HG03039 (cell line): Measurements from ENCODE around the gene MED16.
"Not testable (repeated sequence)": the region's sequence is repeated elsewhere in the genome, so short reads cannot be mapped to it uniquely, and the experiment has no call there.

Experiments
- ATAC-seq: cut with Tn5 transposase; IDR thresholded peaks from one replicate; pipeline ENCODE4 v1.9.1; 2021; ENCODE audit warnings: mild to moderate bottlenecking, moderate library complexity; ENCODE audit not compliant: unreplicated experiment

MED16 gene

DNA sequence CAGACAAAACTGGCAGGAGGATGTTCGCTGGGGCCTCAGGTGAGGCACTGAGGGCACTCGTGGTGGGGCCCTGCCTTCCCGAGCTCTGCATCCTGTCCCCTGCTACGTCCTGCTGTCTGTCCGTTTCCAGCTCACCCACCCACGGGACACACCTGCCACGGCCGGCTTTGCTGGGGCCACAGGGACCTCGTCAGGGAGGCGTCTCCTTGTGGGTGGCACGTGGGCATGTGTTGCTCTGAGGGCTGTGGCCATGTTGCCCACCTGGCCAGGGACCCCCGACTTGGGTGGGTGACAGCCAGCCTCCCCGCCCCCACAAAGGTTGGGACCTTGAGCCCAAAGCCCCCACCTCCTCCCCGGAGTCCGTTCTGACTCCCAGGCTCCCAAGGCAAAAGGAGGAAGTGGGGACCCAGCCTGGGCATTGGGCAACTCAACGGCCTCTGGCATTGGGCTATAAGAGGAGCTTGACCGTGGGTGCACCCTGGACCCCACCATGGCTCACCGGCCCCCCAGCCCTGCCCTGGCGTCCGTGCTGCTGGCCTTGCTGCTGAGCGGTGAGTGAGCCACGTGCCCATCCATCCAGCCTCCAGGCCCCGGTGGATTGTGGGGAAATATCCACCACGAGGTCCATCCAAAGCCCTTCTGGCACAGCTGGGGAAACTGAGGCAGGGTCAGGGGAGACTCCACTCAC, 52.3 kb downstream of the MED16 start, which contains the start of gene PRTN3:
Gene PRTN3 (plus strand): TSS at position 481 of the 688 bp plus-strand sequence. CDS start 10 bp downstream, at position 491.
- ATAC-seq = no peak

DNA sequence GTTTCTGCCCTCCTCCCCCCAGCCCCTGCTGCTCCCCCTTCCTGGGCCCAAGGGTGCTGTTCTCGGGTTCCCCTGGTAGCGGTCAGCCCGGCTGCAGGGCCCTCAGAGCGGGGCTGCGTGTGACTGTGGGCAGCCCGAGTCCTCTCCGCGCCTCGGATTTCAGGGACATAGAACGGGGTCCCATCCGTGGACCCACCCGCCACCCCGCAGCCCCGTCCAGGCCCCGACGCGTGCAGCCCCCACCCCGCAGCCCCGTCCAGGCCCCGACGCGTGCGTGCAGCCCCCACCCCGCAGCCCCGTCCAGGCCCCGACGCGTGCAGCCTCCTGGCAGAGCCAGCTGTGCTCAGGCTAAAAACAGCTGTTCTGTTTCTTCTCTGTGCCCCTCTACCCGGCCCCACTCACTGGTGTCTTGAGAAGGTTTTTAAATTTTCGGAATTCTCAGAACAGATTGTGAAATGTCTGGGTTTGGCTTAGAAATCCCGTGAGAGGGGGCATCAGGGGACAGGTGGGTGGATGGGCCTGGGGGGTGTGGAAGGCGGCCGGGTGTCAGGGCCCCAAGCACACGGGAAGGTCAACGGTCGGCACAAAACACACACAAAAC, 57.7 kb downstream of the MED16 start:
- ATAC-seq = no peak

DNA sequence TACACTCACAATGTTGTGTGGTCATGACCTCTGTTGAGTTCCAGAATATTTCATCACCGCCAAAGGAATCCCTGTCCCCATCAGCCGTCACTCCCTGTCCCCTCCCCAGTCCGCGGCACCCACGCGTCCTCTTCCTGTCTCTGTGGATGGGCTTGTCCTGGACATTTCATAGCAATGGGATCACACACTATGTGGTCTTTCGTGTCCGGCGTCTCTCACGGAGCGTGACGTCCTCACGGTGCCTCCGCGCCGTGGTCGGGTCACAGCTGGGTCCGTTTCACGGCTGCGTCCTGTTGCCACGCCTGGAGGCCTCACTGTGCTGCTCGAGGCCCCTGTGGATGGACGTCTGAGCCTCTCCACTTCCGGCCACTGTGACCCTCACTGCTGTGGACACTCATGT, 58.8 kb downstream of the MED16 start:
- no peak for ATAC-seq

DNA sequence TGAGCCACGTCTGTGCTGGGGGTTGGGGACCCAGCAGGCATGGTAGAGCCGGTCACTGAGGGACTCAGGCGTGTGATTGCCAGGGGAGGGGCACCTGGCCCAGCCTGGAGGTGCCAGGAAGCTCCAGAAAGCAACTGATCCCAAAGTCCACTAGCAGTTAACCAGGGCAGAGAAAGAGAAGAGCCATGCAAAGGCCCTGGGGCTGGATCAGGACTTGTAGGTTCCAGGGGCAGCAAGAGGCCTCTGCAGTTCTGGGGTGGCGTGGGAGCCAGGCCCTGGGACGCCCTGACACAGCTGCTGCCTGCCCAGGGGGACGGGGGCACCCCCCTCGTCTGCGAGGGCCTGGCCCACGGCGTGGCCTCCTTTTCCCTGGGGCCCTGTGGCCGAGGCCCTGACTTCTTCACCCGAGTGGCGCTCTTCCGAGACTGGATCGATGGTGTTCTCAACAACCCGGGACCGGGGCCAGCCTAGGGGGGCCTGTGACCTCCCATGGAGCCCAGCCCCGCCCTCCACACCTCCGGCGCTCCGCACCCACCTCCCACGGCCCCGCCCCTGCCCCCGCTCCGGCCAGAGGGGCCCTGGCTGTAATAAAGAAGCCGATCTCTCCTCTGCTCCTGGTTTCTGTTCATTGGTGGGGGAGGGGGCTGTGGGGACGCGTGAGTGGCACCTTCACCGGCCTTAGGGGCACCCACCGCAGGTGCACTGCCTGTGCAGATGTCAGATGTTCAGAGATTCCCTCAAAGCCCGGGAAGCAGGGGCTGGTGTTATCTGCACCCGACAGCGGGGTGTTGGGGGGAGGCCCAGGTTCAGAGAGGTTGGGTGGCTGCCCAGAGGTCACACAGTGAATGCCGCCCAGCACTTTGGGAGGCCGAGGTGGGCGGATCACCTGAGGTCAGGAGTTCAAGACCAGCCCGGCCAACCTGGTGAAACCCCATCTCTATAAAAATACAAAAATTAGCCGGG, 61.3 kb downstream of the MED16 start:
- no peak for ATAC-seq

DNA sequence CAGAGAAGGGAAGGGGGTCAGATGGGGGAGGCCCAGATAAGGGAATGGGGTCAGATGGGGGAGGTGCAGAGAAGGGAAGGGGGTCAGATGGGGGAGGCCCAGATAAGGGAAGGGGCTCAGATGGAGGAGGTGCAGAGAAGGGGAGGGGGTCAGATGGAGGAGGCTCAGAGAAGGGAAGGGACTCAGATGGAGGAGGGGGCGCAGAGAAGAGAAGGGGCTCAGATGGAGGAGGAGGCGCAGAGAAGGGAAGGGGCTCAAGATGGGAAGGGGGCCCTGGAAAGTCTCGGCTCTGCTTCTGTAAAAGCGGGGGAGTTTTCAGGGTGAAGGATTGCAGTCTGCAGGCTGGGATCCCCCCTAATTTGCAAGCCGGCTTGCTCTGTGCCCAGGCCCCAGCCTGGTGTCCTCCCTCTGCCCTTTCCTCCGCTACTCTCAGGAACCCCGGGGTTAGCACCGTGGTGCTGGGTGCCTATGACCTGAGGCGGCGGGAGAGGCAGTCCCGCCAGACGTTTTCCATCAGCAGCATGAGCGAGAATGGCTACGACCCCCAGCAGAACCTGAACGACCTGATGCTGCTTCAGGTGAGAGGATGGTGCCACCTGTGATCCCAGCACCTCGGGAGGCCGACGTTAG, 63.7 kb downstream of the MED16 start:
- no peak for ATAC-seq

DNA sequence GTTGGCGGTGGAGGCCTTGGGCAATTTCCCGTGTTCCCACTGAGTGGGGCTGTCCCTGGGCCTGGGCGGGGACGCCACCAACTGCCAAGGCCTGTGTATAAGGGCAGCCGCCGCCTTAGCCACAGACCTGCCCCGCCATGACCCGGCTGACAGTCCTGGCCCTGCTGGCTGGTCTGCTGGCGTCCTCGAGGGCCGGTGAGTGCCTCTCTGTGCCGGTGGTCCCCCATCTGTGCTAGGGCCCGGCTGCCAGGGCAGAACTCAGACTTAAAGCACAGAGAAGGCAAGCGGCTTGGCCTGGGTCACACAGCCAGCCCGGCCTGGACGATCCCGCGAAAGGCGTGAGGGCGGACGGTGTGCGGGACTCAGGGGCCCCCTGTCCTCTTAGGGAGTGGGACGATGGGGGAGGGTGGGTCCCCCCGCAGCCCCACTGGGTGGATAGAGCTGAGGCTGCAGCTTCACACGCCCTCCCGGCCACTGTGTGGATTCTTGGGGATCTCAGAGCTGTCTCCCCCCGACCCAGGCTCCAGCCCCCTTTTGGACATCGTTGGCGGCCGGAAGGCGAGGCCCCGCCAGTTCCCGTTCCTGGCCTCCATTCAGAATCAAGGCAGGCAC, 65.2 kb downstream of the MED16 start, which contains the start of gene AZU1:
Gene AZU1 (plus strand): TSS at position 128 of the 612 bp plus-strand sequence. CDS start 10 bp downstream, at position 138.
- ATAC-seq = no peak

DNA sequence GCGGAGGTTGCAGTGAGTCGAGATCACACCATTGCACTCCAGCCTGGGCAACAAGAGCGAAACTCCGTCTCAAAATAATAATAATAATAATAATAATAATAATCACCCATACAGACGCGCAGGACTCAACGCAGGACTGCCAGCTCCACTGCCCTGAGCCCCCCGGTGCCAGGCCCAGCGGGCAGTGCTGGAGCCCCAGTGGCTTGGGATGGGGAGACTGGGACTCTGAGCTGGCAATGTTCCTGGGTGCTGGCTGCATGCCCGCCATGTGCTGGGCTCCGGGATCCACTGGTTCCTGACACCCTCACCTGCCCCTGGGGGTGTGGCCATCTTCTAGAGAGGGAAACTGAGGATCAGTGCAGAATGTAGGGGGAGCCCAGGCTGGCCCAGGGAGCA, 65.7 kb downstream of the MED16 start:
- no peak for ATAC-seq

DNA sequence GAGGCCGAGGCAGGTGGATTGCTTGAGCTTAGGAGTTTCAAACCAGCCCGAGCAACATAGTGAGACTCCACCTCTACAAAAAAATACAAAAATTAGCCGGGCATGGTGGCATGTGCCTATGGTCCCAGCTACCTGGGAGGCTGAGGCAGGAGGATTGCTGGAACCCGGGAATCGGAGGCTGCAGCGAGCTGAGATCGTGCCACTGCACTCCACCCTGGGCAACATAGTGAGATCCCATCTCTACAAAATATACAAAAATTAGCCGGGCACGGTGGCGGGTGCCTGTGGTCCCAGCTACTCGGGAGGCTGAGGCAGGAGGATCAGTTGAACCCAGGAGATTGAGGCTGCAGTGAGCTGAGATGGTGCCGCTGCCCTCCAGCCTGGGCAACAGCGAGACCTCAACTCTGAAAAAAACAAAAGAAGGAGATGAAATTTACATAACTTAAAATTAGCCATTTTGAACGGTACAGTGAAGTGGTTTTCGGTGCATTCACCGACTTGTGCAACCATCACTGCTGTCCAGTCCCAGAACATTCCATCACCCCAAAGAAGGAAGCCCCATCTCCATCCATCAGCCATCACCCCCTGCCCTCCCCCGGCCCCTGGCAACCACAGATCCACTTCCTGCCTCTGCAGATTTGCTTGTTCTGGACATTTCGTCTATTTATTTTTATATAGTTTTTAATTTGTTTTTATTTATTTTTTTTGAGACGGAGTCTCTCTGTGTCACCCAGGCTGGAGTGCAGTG, 66.9 kb downstream of the MED16 start:
- no peak for ATAC-seq

DNA sequence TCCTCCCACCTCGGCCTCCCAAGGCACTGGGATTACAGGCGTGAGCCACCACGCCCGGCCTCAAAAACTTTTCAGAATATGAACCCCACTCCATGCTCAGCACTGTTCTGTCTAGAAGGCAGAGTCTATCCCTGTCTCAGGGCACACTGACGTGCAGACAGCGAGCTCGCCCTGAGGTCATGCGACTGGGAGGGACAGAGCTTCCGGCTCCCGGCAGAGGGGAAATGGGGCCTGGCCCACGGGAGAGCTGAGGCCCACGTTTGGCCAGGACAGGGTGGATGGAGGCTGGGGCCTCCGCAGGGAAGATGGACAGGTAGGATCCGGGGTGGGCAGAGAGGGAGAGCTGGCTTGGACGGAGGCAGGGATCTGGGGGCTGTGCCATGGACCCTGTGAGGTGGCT, 68.1 kb downstream of the MED16 start:
- no peak for ATAC-seq

DNA sequence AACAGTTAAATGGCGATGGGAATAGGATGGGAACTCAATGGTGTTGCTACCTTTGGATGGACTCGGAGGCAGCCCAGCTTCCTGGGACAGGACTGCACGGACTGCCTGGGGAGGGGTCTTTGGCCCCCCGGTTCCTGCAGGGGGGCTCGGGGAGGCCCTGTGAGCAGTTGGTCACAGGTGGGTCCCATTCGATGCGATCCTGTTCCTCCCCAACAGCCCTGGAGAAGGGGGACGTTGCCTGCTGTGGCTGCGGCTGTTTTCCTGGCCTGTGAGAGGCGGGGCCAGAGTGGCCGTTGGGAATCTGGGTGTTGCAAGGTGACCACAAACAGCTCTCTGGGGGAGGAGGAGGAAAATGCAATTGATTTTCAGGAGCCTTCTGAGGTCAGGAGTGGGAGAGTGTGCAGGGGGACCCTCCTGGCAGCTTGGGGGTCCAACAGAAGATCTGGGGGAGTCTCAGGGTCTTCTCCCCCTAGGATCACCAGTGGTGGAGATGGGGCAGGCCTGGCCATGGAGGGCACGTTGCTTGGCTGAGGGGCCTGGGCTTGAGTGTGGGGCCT, 69.3 kb downstream of the MED16 start:
- ATAC-seq = no peak

DNA sequence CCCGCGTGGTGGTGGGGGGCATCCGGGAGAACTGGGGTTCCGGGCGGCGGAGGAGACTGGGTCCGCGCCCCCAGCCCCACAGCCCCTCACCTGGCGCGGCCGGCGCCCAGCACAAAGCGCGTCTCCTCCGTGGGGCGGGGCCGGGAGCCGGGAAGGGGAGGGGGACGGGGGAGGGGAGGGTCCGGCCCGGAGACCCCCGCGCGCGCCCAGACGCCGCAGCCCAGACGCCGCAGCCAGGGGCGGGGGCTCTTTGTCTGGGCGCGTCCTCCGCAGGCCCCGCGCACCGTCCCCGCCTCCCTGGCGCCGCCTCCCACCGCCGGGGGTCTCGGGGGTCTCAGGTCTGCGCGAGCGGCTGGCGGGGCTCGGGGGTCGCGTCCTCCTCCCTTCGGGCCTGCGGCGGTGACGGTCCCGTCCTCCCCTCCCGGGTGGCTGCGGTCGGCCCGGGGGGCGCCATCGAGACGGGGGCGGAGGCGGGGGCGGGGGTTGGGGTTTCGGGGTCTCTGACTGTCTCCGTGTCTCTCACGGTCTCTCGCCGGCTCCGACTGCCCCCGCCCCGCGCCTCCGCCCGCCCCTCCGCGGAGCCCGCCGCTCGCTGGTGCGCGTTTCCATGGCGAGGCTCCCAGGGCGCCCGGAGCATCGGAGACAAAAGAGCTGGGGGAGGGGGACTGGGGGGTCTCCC, 71.0 kb downstream of the MED16 start, which contains the start of gene PLPPR3:
Gene PLPPR3 (minus strand): TSS at position 131 of the 679 bp plus-strand sequence. CDS start 396 bp downstream, outside the sequence.
- ATAC-seq = no peak

DNA sequence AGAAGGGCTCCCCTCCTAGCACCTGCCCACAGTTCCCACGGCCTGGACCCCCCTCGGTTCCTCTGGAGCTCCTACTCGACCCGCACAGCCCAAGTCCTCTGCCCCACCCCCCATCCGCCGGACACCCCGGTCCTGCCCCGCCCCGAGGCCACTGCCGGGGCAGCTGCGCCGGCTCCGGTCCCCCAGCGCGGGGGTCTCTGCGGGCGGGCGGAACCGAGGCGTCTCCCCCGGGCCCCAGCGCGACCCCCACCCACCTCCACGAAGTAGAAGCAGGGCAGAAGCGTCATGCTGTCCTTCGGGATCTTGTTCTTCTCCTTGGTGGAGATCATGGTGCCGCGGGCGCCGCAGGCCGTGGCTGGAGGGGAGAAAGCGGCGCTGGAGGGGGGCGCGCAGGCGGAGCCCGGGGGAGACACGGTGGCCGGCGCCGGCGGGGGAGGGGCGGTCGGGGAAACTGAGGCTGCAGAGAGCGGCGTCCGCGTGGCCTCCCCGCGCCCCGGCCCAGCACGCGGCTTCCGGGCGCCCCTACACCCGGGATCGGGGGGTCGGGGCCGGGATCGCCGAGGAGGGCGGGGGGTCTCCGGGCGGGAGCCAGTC, 71.7 kb downstream of the MED16 start:
- no peak for ATAC-seq

DNA sequence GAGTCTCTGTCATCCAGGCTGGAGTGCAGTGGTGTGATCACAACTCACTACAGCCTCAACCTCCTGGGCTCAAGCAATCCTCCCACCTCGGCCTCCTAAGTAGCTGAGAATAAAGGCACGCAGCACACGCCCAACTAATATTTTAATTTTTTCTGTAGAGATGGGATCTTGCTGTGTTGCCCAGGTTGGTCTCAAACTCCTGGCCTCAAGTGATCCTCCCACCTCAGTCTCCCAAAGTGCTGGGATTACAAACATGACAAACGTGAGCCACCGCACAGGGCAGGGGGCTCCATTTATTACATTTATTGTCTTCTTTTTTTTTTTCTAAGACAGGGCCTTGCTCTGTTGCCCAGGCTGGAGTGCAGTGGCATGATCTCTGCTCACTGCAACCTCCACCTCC, 72.8 kb downstream of the MED16 start:
- ATAC-seq = not testable (repeated sequence)
